ENCODE measurements around the gene PTPRK. TPM values are rescaled to one million over a fixed set of nuclear protein-coding genes. Genes with fewer than 3 reads are reported as not detected.

PTPRK gene
- total and polyA plus RNA-seq, 2 donors (not counting 1 experiment from before 2014, with no cell fraction given) = 16.2 to 18.7 TPM

DNA sequence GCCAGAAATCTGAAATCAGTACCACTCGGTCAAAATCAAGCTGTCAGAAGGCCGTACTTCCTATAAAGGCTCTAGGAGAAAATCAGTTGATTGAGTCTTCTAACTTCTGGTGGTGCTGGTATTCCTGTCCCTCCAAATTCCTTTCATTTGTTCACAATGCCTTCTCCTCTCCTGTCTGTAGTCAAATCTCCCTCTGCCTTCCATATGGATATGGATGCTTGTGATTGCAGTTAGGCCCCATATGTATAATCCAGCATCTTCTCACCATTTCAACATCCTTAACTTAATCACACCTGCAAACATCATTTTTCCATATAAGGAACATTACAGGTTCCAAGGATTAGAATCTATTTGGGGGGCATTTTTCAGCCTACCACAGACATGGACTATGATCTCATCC, 331.7 kb downstream of the PTPRK start:
- Mint-ChIP-seq H3K27ac (no peak overlapping the region), H3K4me1 (no peaks in the 10 kb centered on the region), H3K4me3 (no peak overlapping the region), H3K9me3 (ENCODE audit: insufficient read depth) (no peaks in the 10 kb centered on the region), H3K27me3 (no peaks in the 10 kb centered on the region)
- intact Hi-C loops (cut with micrococcal nuclease) = no loop called here
- no peak overlapping the region for H3K27ac ChIP-seq (ENCODE audit: low read length in 2 of 2)
- H4K20me1 ChIP-seq (ENCODE audit: control insufficient read depth, insufficient read depth, low read length, poor library complexity, severe bottlenecking) = no peaks in the 10 kb centered on the region
- H3K36me3 ChIP-seq (replicated peaks in 1 of 2; ENCODE audit: control extremely low read depth in 1 of 2, control insufficient read depth in 1 of 2, extremely low read depth in 1 of 2, insufficient read depth in 2 of 2, low read length in 1 of 2) = peaks cover 0 to 6% of the 10 kb centered on the region in 2 experiments
- DNase-seq (no peak), ATAC-seq (ENCODE audit: low read depth) (no peak)
- 76% methylated on average over 2 of the region's 2 CpGs for WGBS (ENCODE audit: insufficient coverage)
- H3K4me3 ChIP-seq (ENCODE audit: control extremely low read depth in 1 of 5, extremely low read depth in 1 of 5, insufficient read depth in 1 of 5, low read depth in 2 of 5, low read length in 4 of 5) = no peak overlapping the region
- peaks cover 19% of the 10 kb centered on the region for H3K79me2 ChIP-seq (ENCODE audit: control insufficient read depth, insufficient read depth, low read length)
- TF ChIP-seq EZH2 (IDR thresholded peaks at IDR 0.05; ENCODE audit: borderline replicate concordance, insufficient read depth, low read depth, low read length, poor library complexity, severe bottlenecking) = no peak
- TF ChIP-seq, protein P1, sequence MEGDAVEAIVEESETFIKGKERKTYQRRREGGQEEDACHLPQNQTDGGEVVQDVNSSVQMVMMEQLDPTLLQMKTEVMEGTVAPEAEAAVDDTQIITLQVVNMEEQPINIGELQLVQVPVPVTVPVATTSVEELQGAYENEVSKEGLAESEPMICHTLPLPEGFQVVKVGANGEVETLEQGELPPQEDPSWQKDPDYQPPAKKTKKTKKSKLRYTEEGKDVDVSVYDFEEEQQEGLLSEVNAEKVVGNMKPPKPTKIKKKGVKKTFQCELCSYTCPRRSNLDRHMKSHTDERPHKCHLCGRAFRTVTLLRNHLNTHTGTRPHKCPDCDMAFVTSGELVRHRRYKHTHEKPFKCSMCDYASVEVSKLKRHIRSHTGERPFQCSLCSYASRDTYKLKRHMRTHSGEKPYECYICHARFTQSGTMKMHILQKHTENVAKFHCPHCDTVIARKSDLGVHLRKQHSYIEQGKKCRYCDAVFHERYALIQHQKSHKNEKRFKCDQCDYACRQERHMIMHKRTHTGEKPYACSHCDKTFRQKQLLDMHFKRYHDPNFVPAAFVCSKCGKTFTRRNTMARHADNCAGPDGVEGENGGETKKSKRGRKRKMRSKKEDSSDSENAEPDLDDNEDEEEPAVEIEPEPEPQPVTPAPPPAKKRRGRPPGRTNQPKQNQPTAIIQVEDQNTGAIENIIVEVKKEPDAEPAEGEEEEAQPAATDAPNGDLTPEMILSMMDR (IDR thresholded peaks at IDR 0.05) = no peak
- H3K27me3 ChIP-seq (replicated peaks in 1 of 4; ENCODE audit: control extremely low read depth in 1 of 4, control insufficient read depth in 3 of 4, insufficient read depth in 4 of 4, low read length in 3 of 4) = no peaks in the 10 kb centered on the region
- no peak overlapping the region for H3K4me2 ChIP-seq (replicated peaks; ENCODE audit: low read depth, low read length, poor library complexity, severe bottlenecking)
- no peaks in the 10 kb centered on the region for H3K9me3 ChIP-seq (ENCODE audit: control extremely low read depth in 1 of 3, control insufficient read depth in 2 of 3, insufficient read depth in 1 of 3, low read length in 2 of 3)
- CTCF ChIA-PET = no interaction called here
- POLR2A ChIA-PET = no interaction called here
- H3K4me1 ChIP-seq (ENCODE audit: control insufficient read depth in 2 of 2, insufficient read depth in 2 of 2, low read length in 2 of 2) = no peaks in the 10 kb centered on the region
- H3K9ac ChIP-seq (ENCODE audit: low read length) = no peak overlapping the region
- H2AFZ ChIP-seq (ENCODE audit: insufficient read depth, low read depth, low read length, poor library complexity, severe bottlenecking) = no peak overlapping the region

DNA sequence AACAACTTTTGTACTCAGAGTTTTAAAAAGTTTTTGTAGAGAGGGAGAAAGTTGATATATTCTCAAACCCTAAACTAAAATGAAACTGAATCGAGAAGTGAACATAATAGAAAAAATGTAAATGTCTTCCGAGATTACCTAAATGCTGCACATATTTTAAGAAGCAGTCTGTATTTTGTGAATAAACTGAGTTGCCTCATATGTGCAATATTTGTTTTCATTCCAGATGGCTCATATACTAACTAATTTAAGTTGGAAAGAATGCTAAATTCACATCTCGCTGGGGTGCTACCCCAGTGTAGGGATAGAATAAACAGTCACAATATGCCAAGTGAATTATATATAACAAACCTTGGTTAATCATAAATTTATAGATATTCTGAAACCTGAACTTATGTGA, 333.7 kb downstream of the PTPRK start:
- no peak overlapping the region for H3K4me2 ChIP-seq (replicated peaks; ENCODE audit: low read depth, low read length, poor library complexity, severe bottlenecking)
- H3K4me1 ChIP-seq (ENCODE audit: control insufficient read depth in 2 of 2, insufficient read depth in 2 of 2, low read length in 2 of 2) = no peaks in the 10 kb centered on the region
- DNase-seq (no peak), ATAC-seq (ENCODE audit: low read depth) (no peak)
- Mint-ChIP-seq H3K27me3 (no peaks in the 10 kb centered on the region), H3K9me3 (ENCODE audit: insufficient read depth) (no peaks in the 10 kb centered on the region), H3K4me3 (no peak overlapping the region), H3K4me1 (no peaks in the 10 kb centered on the region), H3K27ac (no peak overlapping the region)
- H3K27me3 ChIP-seq (replicated peaks in 1 of 4; ENCODE audit: control extremely low read depth in 1 of 4, control insufficient read depth in 3 of 4, insufficient read depth in 4 of 4, low read length in 3 of 4) = no peaks in the 10 kb centered on the region
- POLR2A ChIA-PET = no interaction called here
- peaks cover 10% of the 10 kb centered on the region for H3K79me2 ChIP-seq (ENCODE audit: control insufficient read depth, insufficient read depth, low read length)
- no peaks in the 10 kb centered on the region for H4K20me1 ChIP-seq (ENCODE audit: control insufficient read depth, insufficient read depth, low read length, poor library complexity, severe bottlenecking)
- no peak overlapping the region for H3K9ac ChIP-seq (ENCODE audit: low read length)
- H2AFZ ChIP-seq (ENCODE audit: insufficient read depth, low read depth, low read length, poor library complexity, severe bottlenecking) = no peak overlapping the region
- H3K4me3 ChIP-seq (ENCODE audit: control extremely low read depth in 1 of 5, extremely low read depth in 1 of 5, insufficient read depth in 1 of 5, low read depth in 2 of 5, low read length in 4 of 5) = no peak overlapping the region
- CTCF ChIA-PET = no interaction called here
- H3K9me3 ChIP-seq (ENCODE audit: control extremely low read depth in 1 of 3, control insufficient read depth in 2 of 3, insufficient read depth in 1 of 3, low read length in 2 of 3) = no peaks in the 10 kb centered on the region
- intact Hi-C loops (cut with micrococcal nuclease) = no loop called here
- no peak for TF ChIP-seq EZH2 (IDR thresholded peaks at IDR 0.05; ENCODE audit: borderline replicate concordance, insufficient read depth, low read depth, low read length, poor library complexity, severe bottlenecking)
- TF ChIP-seq, protein P1 (IDR thresholded peaks at IDR 0.05) = no peak
- WGBS (ENCODE audit: insufficient coverage) = no CpG with 5 or more reads among the region's 3 CpGs
- no peak overlapping the region for H3K27ac ChIP-seq (ENCODE audit: low read length in 2 of 2)
- peaks cover 0 to 8% of the 10 kb centered on the region in 2 experiments for H3K36me3 ChIP-seq (replicated peaks in 1 of 2; ENCODE audit: control extremely low read depth in 1 of 2, control insufficient read depth in 1 of 2, extremely low read depth in 1 of 2, insufficient read depth in 2 of 2, low read length in 1 of 2)
